K562 (cell line): ENCODE data around the gene KAZN. TPM values are rescaled to one million over a fixed set of nuclear protein-coding genes. Genes with fewer than 3 reads are reported as not detected.

Experiments
- ATAC-seq: fragments of 200-7000 bp; cut with Tn5 transposase; 3 replicates; pipeline ENCODE4 v1.9.1; 2020; ENCODE audit warnings: moderate library complexity
- BruUV-seq: library from RNA; stranded (reverse); fragments of 400-500 nt; replicated peaks from 2 replicates; lab custom pipeline; 2021; lab: Mats Ljungman, UMichigan
- CTCF ChIA-PET: fragments of 300-600 bp; formaldehyde crosslinking; extraction: SDS; loops from one replicate; lab custom pipeline; 2021; ENCODE audit warnings: low intra/inter-chr PET ratio; lab: Yijun Ruan, JAX
- POLR2A ChIA-PET: fragments of 300-600, 350-650 bp; sonication (Branson Sonifier 250); formaldehyde crosslinking; extraction: SDS; loops from one replicate; lab custom pipeline; 2021; ENCODE audit warnings: antibody characterized with exemption, inconsistent platforms; lab: Yijun Ruan, JAX
- DNase-seq, 4 experiments: peaks; one replicate each; pipeline versions ENCODE4 v3.0.0 to v3.0.0-alpha.2; 2011 to 2018; ENCODE audit warnings: low spot score in 3 of 4, mixed read lengths in 3 of 4; ENCODE audit errors: extremely low read depth in 1 of 4
- FAIRE-seq: peaks from 2 replicates; lab custom pipeline; 2011; peaks lifted over from hg19 to GRCh38; lab: Jason Lieb, UNC
- H2AFZ ChIP-seq: 2 replicates; pipeline ENCODE4 v1.6.0; 2011; ENCODE audit warnings: low read depth, low read length, control low read depth, inconsistent platforms
- H3K27ac ChIP-seq: fragments of 200-600 bp; 3 replicates; pipeline ENCODE4 v1.8.0; 2011; ENCODE audit warnings: low read depth, mild to moderate bottlenecking, control low read depth, inconsistent platforms, low read length, moderate library complexity, mixed read lengths; ENCODE audit errors: extremely low read depth
- H3K27me3 ChIP-seq, 2 experiments: fragments of 300-600 bp in 1 of 2; 2 replicates in 1 of 2; 3 replicates in 1 of 2; pipeline versions ENCODE4 v1.6.0 to v1.8.0; 2011; ENCODE audit warnings: inconsistent platforms in 2 of 2, low read length in 2 of 2, mild to moderate bottlenecking in 1 of 2, mixed read lengths in 1 of 2, moderate library complexity in 1 of 2; ENCODE audit not compliant: control insufficient read depth in 2 of 2, insufficient read depth in 2 of 2
- H3K36me3 ChIP-seq: fragments of 300-600 bp; 3 replicates; pipeline ENCODE4 v1.8.0; 2011; ENCODE audit warnings: mild to moderate bottlenecking, low read length, inconsistent platforms; ENCODE audit not compliant: control insufficient read depth, insufficient read depth
- H3K4me1 ChIP-seq, 2 experiments: fragments of 200-600 bp in 1 of 2; replicated peaks in 1 of 2; 2 replicates in 1 of 2; 3 replicates in 1 of 2; pipeline versions ENCODE4 v1.5.1 to v1.8.0; 2011; ENCODE audit warnings: inconsistent platforms in 2 of 2, low read length in 2 of 2, mild to moderate bottlenecking in 1 of 2, mixed read lengths in 1 of 2, moderate library complexity in 1 of 2; ENCODE audit not compliant: control insufficient read depth in 2 of 2, insufficient read depth in 2 of 2
- H3K4me2 ChIP-seq: 2 replicates; pipeline ENCODE4 v1.6.1; 2011; ENCODE audit warnings: low read length, control low read depth, inconsistent platforms, mixed read lengths; ENCODE audit not compliant: insufficient read depth
- H3K4me3 ChIP-seq: fragments of 200-600 bp; sonication (generic), shearing (Covaris generic); 2 replicates; pipeline ENCODE4 v1.5.1; 2016; ENCODE audit warnings: control low read depth, inconsistent platforms
- H3K79me2 ChIP-seq: fragments of 200-600 bp; 3 replicates; pipeline ENCODE4 v1.8.0; 2011; ENCODE audit warnings: low read length, inconsistent platforms; ENCODE audit not compliant: control insufficient read depth, insufficient read depth
- H3K9ac ChIP-seq, 2 experiments: 2 replicates each; pipeline versions ENCODE4 v1.6.0 to v1.6.1; 2011; ENCODE audit warnings: low read depth in 2 of 2, low read length in 2 of 2, control low read depth in 1 of 2, inconsistent platforms in 1 of 2, mild to moderate bottlenecking in 1 of 2, mixed read lengths in 1 of 2; ENCODE audit not compliant: insufficient read depth in 1 of 2
- H3K9me1 ChIP-seq: one replicate; pipeline ENCODE4 v1.6.0; 2011; ENCODE audit warnings: inconsistent platforms, mild to moderate bottlenecking, low read length, moderate library complexity; ENCODE audit not compliant: control insufficient read depth, insufficient read depth
- H3K9me3 ChIP-seq: replicated peaks from 2 replicates; pipeline ENCODE4 v1.5.1; 2011; ENCODE audit warnings: low read depth, low read length, inconsistent platforms; ENCODE audit not compliant: control insufficient read depth, insufficient read depth
- H4K20me1 ChIP-seq: replicated peaks from 2 replicates; pipeline ENCODE4 v1.6.1; 2011; ENCODE audit warnings: low read length, inconsistent platforms, mixed read lengths; ENCODE audit not compliant: control insufficient read depth, insufficient read depth
- CBFA2T2 ChIP-seq: fragments of 450-650 bp; conservative IDR thresholded peaks from 2 replicates; pipeline ENCODE4 v1.6.1; 2017; ENCODE audit warnings: mild to moderate bottlenecking
- CCNT2 ChIP-seq: IDR thresholded peaks from 2 replicates; pipeline ENCODE4 v1.6.1; 2011; ENCODE audit warnings: borderline replicate concordance, low read depth, mild to moderate bottlenecking, moderate library complexity, mixed read lengths, low read length; ENCODE audit not compliant: insufficient read length; ENCODE audit errors: extremely low read depth
- DIDO1 ChIP-seq: fragments of 450-650 bp; IDR thresholded peaks from 2 replicates; pipeline ENCODE4 v1.6.1; 2016; ENCODE audit warnings: low read depth, missing biosample characterization, missing genetic modification characterization
- ELF2 ChIP-seq: fragments of 250-450 bp; sonication (Bioruptor Pico); IDR thresholded peaks from 2 replicates; pipeline ENCODE4 v1.5.0; 2021; ENCODE audit warnings: mild to moderate bottlenecking
- IRF2 ChIP-seq: sonication (generic); formaldehyde crosslinking; IDR thresholded peaks from 2 replicates; pipeline ENCODE4 v1.8.1; 2022; ENCODE audit warnings: mild to moderate bottlenecking, missing genetic modification reagents
- MEF2D ChIP-seq: conservative IDR thresholded peaks from 2 replicates; pipeline ENCODE4 v1.6.1; 2016; ENCODE audit warnings: low read depth, missing genetic modification characterization, missing compliant biosample characterization
- MTA2 ChIP-seq: fragments of 450-650 bp; IDR thresholded peaks from 2 replicates; pipeline ENCODE4 v1.6.1; 2016; ENCODE audit warnings: low read depth
- NFYB ChIP-seq: IDR thresholded peaks from 2 replicates; pipeline ENCODE4 v1.6.1; 2011; ENCODE audit warnings: mild to moderate bottlenecking, moderate library complexity; ENCODE audit not compliant: insufficient read length; ENCODE audit errors: extremely low read depth
- SMAD2 ChIP-seq: fragments of 150-350 bp; IDR thresholded peaks from 2 replicates; pipeline ENCODE4 v1.6.1; 2014; ENCODE audit warnings: low read depth, mild to moderate bottlenecking, low read length
- TAL1 ChIP-seq: fragments of 450-650 bp; IDR thresholded peaks from 2 replicates; pipeline ENCODE4 v1.6.1; 2016; ENCODE audit warnings: mild to moderate bottlenecking
- WHSC1 ChIP-seq: IDR thresholded peaks from one replicate; pipeline ENCODE4 v1.6.1; 2012; ENCODE audit warnings: low read length, control low read depth, inconsistent platforms
- ZKSCAN8 ChIP-seq: fragments of 200-800 bp; sonication (Bioruptor generic); IDR thresholded peaks from 2 replicates; pipeline ENCODE4 v1.6.1; 2016; ENCODE audit warnings: missing genetic modification characterization, missing compliant biosample characterization
- ZNF408 ChIP-seq: fragments of 250-450 bp; sonication (Bioruptor Pico); IDR thresholded peaks from 2 replicates; pipeline ENCODE4 v1.4.0; 2020; ENCODE audit warnings: low read depth, mild to moderate bottlenecking, moderate library complexity
- ZNF431 ChIP-seq: sonication (generic); formaldehyde crosslinking; IDR thresholded peaks from 2 replicates; pipeline ENCODE4 v1.8.0; 2022; ENCODE audit warnings: mild to moderate bottlenecking, missing genetic modification reagents
- ZNF589 ChIP-seq: fragments of 200-800 bp; sonication (Bioruptor generic); IDR thresholded peaks from 2 replicates; pipeline ENCODE4 v1.6.1; 2016; ENCODE audit warnings: low read depth, missing genetic modification characterization, missing compliant biosample characterization
- ZNF76 ChIP-seq: fragments of 250-450 bp; sonication (Bioruptor Pico); IDR thresholded peaks from 2 replicates; pipeline ENCODE4 v1.4.0; 2020; ENCODE audit warnings: mild to moderate bottlenecking, moderate library complexity, borderline replicate concordance
- ZNF785 ChIP-seq: fragments of 250-450 bp; sonication (Bioruptor Pico); IDR thresholded peaks from 2 replicates; pipeline ENCODE4 v1.4.0; 2020; ENCODE audit warnings: mild to moderate bottlenecking
- WGBS: fragments of 100-300 bp; shearing (Covaris generic); methylation state at CpG from one replicate; pipeline ENCODE4 v1.1.6; 2016; ENCODE audit warnings: low coverage, mixed read lengths; ENCODE audit not compliant: insufficient coverage; ENCODE audit errors: missing lambda C conversion rate; 5-methylcytosine and 5-hydroxymethylcytosine counted together
- in situ Hi-C: fragments of 300-500 bp; cut with MboI; formaldehyde crosslinking; loops from 4 replicates; pipeline ENCODE4 v1.15.0; 2018; ENCODE audit warnings: inconsistent platforms, mixed read lengths
- intact Hi-C: fragments of 100-400 bp; cut with micrococcal nuclease; formaldehyde crosslinking; loops from 2 replicates; pipeline ENCODE4 v1.14.2; 2022
- polyA plus RNA-seq, 8 experiments: library from polyadenylated mRNA; depleted of rRNA in 4 of 8; stranded (reverse) in 5 of 8; unstranded in 3 of 8; fragments of >200 nt; fragmentation: Nextera tagmentation in 2 of 8; fragmentation: Illumina TruSeq in 1 of 8; extraction: Ambion mirVana in 2 of 8; extraction: Trizol in 1 of 8; gene quantifications; 2 replicates each; pipeline versions ENCODE4 v1.2.1 to v1.2.3, GENCODE V29; 2011 to 2014; ENCODE audit warnings: inconsistent platforms in 1 of 8, missing spikeins in 1 of 8
- total RNA-seq, 7 experiments: library from RNA; depleted of rRNA in 6 of 7; stranded (reverse); fragments of >200 nt in 6 of 7; fragmentation: Illumina TruSeq in 2 of 7; extraction: Trizol in 2 of 7; gene quantifications; 2 replicates each; pipeline versions ENCODE4 v1.2.1 to v1.2.3, GENCODE V29; 2011 to 2021; ENCODE audit warnings: low replicate concordance in 1 of 7
- TF ChIP-seq, protein P1 (sequence below): fragments of 250-450 bp; sonication (Bioruptor Pico); IDR thresholded peaks from 2 replicates; pipeline ENCODE4 v1.8.0; 2021; ENCODE audit warnings: borderline replicate concordance, mild to moderate bottlenecking, moderate library complexity; ENCODE audit not compliant: poor library complexity, severe bottlenecking
- TF ChIP-seq, protein P2 (sequence below): fragments of 250-450 bp; sonication (Bioruptor Pico); IDR thresholded peaks from 2 replicates; pipeline ENCODE4 v1.4.0; 2020; ENCODE audit warnings: mild to moderate bottlenecking, moderate library complexity, borderline replicate concordance

Gene KAZN
- total and polyA plus RNA-seq, 9 of the 15 experiments (the other 6 are each of a cell fraction or from before 2014, with no cell fraction given) = 2.1 to 21.6 (median 5.4) TPM

DNA sequence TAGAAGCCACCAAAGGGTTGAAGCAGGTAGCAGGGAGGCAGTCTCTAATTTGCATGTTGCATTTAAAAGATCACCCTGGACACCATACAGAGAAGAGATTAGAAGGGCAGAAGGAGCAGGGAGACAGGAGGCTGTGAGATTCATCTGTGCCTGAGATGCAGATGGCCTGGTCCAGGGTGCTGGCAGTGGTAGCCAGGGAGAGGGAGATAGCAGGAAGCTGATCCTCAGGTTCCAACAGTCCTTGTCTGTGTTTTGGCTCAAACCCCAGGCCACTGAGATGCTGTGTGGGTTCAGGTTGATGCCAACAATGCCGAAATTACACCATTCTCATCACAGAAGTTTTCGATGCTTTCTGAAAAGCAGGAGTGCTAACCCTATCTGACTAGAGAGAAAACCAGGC lies 113.7 kb downstream of the KAZN start:
- H3K79me2 ChIP-seq = no peaks in the 10 kb centered on the region
- no peak overlapping the region for H3K9ac ChIP-seq
- no peak overlapping the region for H3K27ac ChIP-seq
- H2AFZ ChIP-seq = no peak overlapping the region
- H3K27me3 ChIP-seq = peaks cover 37 to 69% of the 10 kb centered on the region in 2 experiments
- intact Hi-C loops (no loop called here), in situ Hi-C loops (no loop called here)
- H4K20me1 ChIP-seq = no peaks in the 10 kb centered on the region
- POLR2A ChIA-PET = no interaction called here
- DNase-seq = no peak
- no peak for FAIRE-seq
- no peaks in the 10 kb centered on the region for H3K9me1 ChIP-seq
- no peak overlapping the region for H3K4me2 ChIP-seq
- no peak overlapping the region for H3K4me3 ChIP-seq
- WGBS = 0% methylated on average over 2 of the region's 2 CpGs
- no peak for ATAC-seq
- no TSS peak for BruUV-seq
- no peaks in the 10 kb centered on the region for H3K9me3 ChIP-seq
- CTCF ChIA-PET = no interaction called here
- no peaks in the 10 kb centered on the region for H3K36me3 ChIP-seq
- TF ChIP-seq MEF2D (tag) (no peak), ZKSCAN8 (CRISPR knock-in tag) (no peak), CCNT2 (no peak), ZNF431 (no peak), ZNF785 (CRISPR knock-in tag) (no peak), ZNF76 (CRISPR knock-in tag) (no peak), IRF2 (CRISPR knock-in tag) (no peak), NFYB (no peak), ZNF408 (CRISPR knock-in tag) (no peak), WHSC1 (no peak), DIDO1 (tag) (no peak), TAL1 (no peak), CBFA2T2 (no peak), ELF2 (CRISPR knock-in tag) (no peak), MTA2 (no peak), SMAD2 (no peak), ZNF589 (CRISPR knock-in tag) (no peak)
- TF ChIP-seq, protein P1, sequence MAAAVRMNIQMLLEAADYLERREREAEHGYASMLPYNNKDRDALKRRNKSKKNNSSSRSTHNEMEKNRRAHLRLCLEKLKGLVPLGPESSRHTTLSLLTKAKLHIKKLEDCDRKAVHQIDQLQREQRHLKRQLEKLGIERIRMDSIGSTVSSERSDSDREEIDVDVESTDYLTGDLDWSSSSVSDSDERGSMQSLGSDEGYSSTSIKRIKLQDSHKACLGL (CRISPR knock-in tag) = no peak
- TF ChIP-seq, protein P2, sequence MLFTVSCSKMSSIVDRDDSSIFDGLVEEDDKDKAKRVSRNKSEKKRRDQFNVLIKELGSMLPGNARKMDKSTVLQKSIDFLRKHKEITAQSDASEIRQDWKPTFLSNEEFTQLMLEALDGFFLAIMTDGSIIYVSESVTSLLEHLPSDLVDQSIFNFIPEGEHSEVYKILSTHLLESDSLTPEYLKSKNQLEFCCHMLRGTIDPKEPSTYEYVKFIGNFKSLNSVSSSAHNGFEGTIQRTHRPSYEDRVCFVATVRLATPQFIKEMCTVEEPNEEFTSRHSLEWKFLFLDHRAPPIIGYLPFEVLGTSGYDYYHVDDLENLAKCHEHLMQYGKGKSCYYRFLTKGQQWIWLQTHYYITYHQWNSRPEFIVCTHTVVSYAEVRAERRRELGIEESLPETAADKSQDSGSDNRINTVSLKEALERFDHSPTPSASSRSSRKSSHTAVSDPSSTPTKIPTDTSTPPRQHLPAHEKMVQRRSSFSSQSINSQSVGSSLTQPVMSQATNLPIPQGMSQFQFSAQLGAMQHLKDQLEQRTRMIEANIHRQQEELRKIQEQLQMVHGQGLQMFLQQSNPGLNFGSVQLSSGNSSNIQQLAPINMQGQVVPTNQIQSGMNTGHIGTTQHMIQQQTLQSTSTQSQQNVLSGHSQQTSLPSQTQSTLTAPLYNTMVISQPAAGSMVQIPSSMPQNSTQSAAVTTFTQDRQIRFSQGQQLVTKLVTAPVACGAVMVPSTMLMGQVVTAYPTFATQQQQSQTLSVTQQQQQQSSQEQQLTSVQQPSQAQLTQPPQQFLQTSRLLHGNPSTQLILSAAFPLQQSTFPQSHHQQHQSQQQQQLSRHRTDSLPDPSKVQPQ (CRISPR knock-in tag) = no peak
- TF ChIP-seq, all 486 proteins: peak for 0
- H3K4me1 ChIP-seq = no peaks in the 10 kb centered on the region
